GM13976 (cell line): Measurements from ENCODE around the gene ALDH7A1.
"Not testable (repeated sequence)": the region's sequence is repeated elsewhere in the genome, so short reads cannot be mapped to it uniquely, and the experiment has no call there.

Experiments used
- DNase-seq: peaks from one replicate; pipeline ENCODE4 v3.0.0; 2012; ENCODE audit warnings: low spot score
- CTCF ChIP-seq: IDR thresholded peaks from 2 replicates; pipeline ENCODE4 v1.5.1; 2012; ENCODE audit warnings: borderline replicate concordance, mild to moderate bottlenecking; ENCODE audit not compliant: insufficient read depth; ENCODE audit errors: extremely low read depth, missing control alignments, control extremely low read depth
- in situ Hi-C: fragments of 300-500 bp; cut with MboI; formaldehyde crosslinking; loops from one replicate; pipeline ENCODE4 v1.12.0; 2022; ENCODE audit warnings: low sequenced_read_pairs, mixed read lengths, inconsistent platforms; ENCODE audit not compliant: unreplicated experiment

Gene ALDH7A1

GRCh38 chr5:126610616-126611015 lies 15.6 kb upstream of the ALDH7A1 start:
- DNase-seq = no peak
- in situ Hi-C loops = no loop called here

GRCh38 chr5:126610160-126610559 lies 15.1 kb upstream of the ALDH7A1 start:
- in situ Hi-C loops = no loop called here
- no peak for TF ChIP-seq CTCF
- DNase-seq = no peak

More at GRCh38 chr5:126610616-126611015, 15.6 kb upstream of the ALDH7A1 start:
- TF ChIP-seq CTCF = no peak

GRCh38 chr5:126605525-126605924 lies 10.5 kb upstream of the ALDH7A1 start:
- in situ Hi-C loops = no loop called here
- no peak for TF ChIP-seq CTCF
- DNase-seq = no peak

GRCh38 chr5:126603402-126603991 lies 8.5 kb upstream of the ALDH7A1 start:
- no peak for DNase-seq
- no peak for TF ChIP-seq CTCF
- in situ Hi-C loops = no loop called here

GRCh38 chr5:126600631-126601511 lies 5.9 kb upstream of the ALDH7A1 start, which contains the start of gene PHAX:
TSS of gene PHAX (plus strand) at chr5:126600947. CDS start at chr5:126600963, 16 bp downstream.
- DNase-seq = peak; percentile 92
- peak; percentile 82 for TF ChIP-seq CTCF
- in situ Hi-C loops = no loop called here

- in situ Hi-C loops, DNase-seq: not testable (repeated sequence)
These were observed 5.1 kb upstream of the ALDH7A1 start for GRCh38 chr5:126599971-126600630.

- no peak for DNase-seq
- in situ Hi-C loops = no loop called here
- TF ChIP-seq CTCF = no peak
These were observed 4.5 kb upstream of the ALDH7A1 start for GRCh38 chr5:126599499-126599898.
